H9 (cell line): Measurements from ENCODE around the gene POLN. TPM values are rescaled to one million over a fixed set of nuclear protein-coding genes. Genes with fewer than 3 reads are reported as not detected.

Source experiments
- DNase-seq: peaks from one replicate; pipeline ENCODE4 v3.0.0-alpha.2; 2017
- H2AFZ ChIP-seq: one replicate; pipeline ENCODE4 v1.6.1; 2013; ENCODE audit warnings: mild to moderate bottlenecking, low read length, control low read depth, moderate library complexity
- H2AK5ac ChIP-seq: 2 replicates; pipeline ENCODE4 v1.6.1; 2013; ENCODE audit warnings: low read length, control low read depth, mixed read lengths; ENCODE audit not compliant: insufficient read length
- H2BK120ac ChIP-seq: one replicate; pipeline ENCODE4 v1.6.1; 2013; ENCODE audit warnings: low read depth, mild to moderate bottlenecking, low read length, control low read depth, inconsistent platforms; ENCODE audit not compliant: poor library complexity, severe bottlenecking
- H2BK12ac ChIP-seq: 2 replicates; pipeline ENCODE4 v1.6.1; 2013; ENCODE audit warnings: low read length, control low read depth, mixed read lengths, low read depth; ENCODE audit not compliant: insufficient read length
- H2BK15ac ChIP-seq: 2 replicates; pipeline ENCODE4 v1.6.1; 2013; ENCODE audit warnings: low read depth, low read length, control low read depth
- H2BK20ac ChIP-seq: one replicate; pipeline ENCODE4 v1.6.1; 2013; ENCODE audit warnings: low read depth, mild to moderate bottlenecking, low read length, control low read depth, inconsistent platforms; ENCODE audit not compliant: poor library complexity, severe bottlenecking
- H2BK5ac ChIP-seq: 2 replicates; pipeline ENCODE4 v1.6.1; 2013; ENCODE audit warnings: low read length, control low read depth, mixed read lengths; ENCODE audit not compliant: insufficient read length
- H3K14ac ChIP-seq: 2 replicates; pipeline ENCODE4 v1.6.1; 2013; ENCODE audit warnings: low read length, control low read depth; ENCODE audit not compliant: insufficient read depth
- H3K18ac ChIP-seq: 2 replicates; pipeline ENCODE4 v1.6.1; 2013; ENCODE audit warnings: low read depth, mild to moderate bottlenecking, mixed read lengths, low read length, control low read depth; ENCODE audit not compliant: insufficient read length
- H3K23ac ChIP-seq: 2 replicates; pipeline ENCODE4 v1.6.1; 2013; ENCODE audit warnings: low read length, control low read depth, mixed read lengths, low read depth; ENCODE audit not compliant: insufficient read length
- H3K23me2 ChIP-seq: 2 replicates; pipeline ENCODE4 v1.6.1; 2013; ENCODE audit warnings: low read depth, mild to moderate bottlenecking, mixed read lengths, low read length, control low read depth; ENCODE audit not compliant: insufficient read length, poor library complexity, severe bottlenecking
- H3K27ac ChIP-seq: 2 replicates; pipeline ENCODE4 v1.5.1; 2013; ENCODE audit warnings: low read length, control low read depth, mixed read lengths, low read depth; ENCODE audit not compliant: insufficient read length
- H3K27me3 ChIP-seq: 2 replicates; pipeline ENCODE4 v1.6.1; 2013; ENCODE audit warnings: low read length, control low read depth, inconsistent platforms; ENCODE audit not compliant: insufficient read depth
- H3K4ac ChIP-seq: 2 replicates; pipeline ENCODE4 v1.6.1; 2013; ENCODE audit warnings: low read depth, mild to moderate bottlenecking, control low read depth, inconsistent platforms, low read length, moderate library complexity
- H3K4me1 ChIP-seq: 2 replicates; pipeline ENCODE4 v1.6.1; 2013; ENCODE audit warnings: low read length, control low read depth, inconsistent platforms; ENCODE audit not compliant: insufficient read depth
- H3K4me2 ChIP-seq: 2 replicates; pipeline ENCODE4 v1.6.1; 2013; ENCODE audit warnings: low read length, control low read depth, mixed read lengths; ENCODE audit not compliant: insufficient read length, insufficient read depth
- H3K56ac ChIP-seq: 2 replicates; pipeline ENCODE4 v1.6.1; 2013; ENCODE audit warnings: low read depth, mild to moderate bottlenecking, mixed read lengths, low read length, control low read depth; ENCODE audit not compliant: insufficient read length
- H3K79me1 ChIP-seq: 2 replicates; pipeline ENCODE4 v1.6.1; 2013; ENCODE audit warnings: low read depth, mild to moderate bottlenecking, moderate library complexity, low read length, control low read depth, inconsistent platforms; ENCODE audit not compliant: insufficient read depth, poor library complexity, severe bottlenecking
- H3K79me2 ChIP-seq: 2 replicates; pipeline ENCODE4 v1.6.1; 2013; ENCODE audit warnings: low read length, control low read depth, inconsistent platforms; ENCODE audit not compliant: insufficient read depth
- H3K9ac ChIP-seq: 2 replicates; pipeline ENCODE4 v1.6.1; 2013; ENCODE audit warnings: low read length, control low read depth, mixed read lengths; ENCODE audit not compliant: insufficient read length; ENCODE audit errors: extremely low read depth
- H3K9me3 ChIP-seq: one replicate; pipeline ENCODE4 v1.6.1; 2013; ENCODE audit warnings: low read depth, low read length, inconsistent platforms; ENCODE audit not compliant: control insufficient read depth
- H3T11ph ChIP-seq: one replicate; pipeline ENCODE4 v1.6.1; 2013; ENCODE audit warnings: mild to moderate bottlenecking, low read length, control low read depth, inconsistent platforms
- H4K20me1 ChIP-seq: one replicate; pipeline ENCODE4 v1.6.1; 2013; ENCODE audit not compliant: control insufficient read depth, insufficient read length, insufficient read depth
- H4K5ac ChIP-seq: 2 replicates; pipeline ENCODE4 v1.6.1; 2013; ENCODE audit warnings: low read depth, mild to moderate bottlenecking, mixed read lengths, low read length, control low read depth; ENCODE audit not compliant: insufficient read length
- H4K8ac ChIP-seq: replicated peaks from 2 replicates; pipeline ENCODE4 v1.6.1; 2013; ENCODE audit warnings: low read length, control low read depth, mixed read lengths, low read depth; ENCODE audit not compliant: insufficient read length
- H4K91ac ChIP-seq: 2 replicates; pipeline ENCODE4 v1.6.1; 2013; ENCODE audit warnings: low read depth, mild to moderate bottlenecking, moderate library complexity, mixed read lengths, low read length, control low read depth; ENCODE audit not compliant: insufficient read length
- H3K27ac Mint-ChIP-seq, 3 experiments: 2 replicates in 2 of 3; 3 replicates in 1 of 3; pipeline ENCODE4 v1.8.0; 2020 to 2021; ENCODE audit warnings: mixed read lengths in 3 of 3, mild to moderate bottlenecking in 1 of 3, moderate library complexity in 1 of 3
- H3K27me3 Mint-ChIP-seq: 2 replicates; pipeline ENCODE4 v1.8.0; 2021; ENCODE audit warnings: low read depth, mild to moderate bottlenecking, moderate library complexity, mixed read lengths
- H3K36me3 Mint-ChIP-seq, 3 experiments: 2 replicates in 2 of 3; 3 replicates in 1 of 3; pipeline ENCODE4 v1.8.0; 2020 to 2021; ENCODE audit warnings: low read depth in 3 of 3, mixed read lengths in 3 of 3; ENCODE audit not compliant: insufficient read depth in 1 of 3
- H3K4me1 Mint-ChIP-seq, 2 experiments: 2 replicates each; pipeline ENCODE4 v1.8.0; 2020; ENCODE audit warnings: mixed read lengths in 2 of 2
- H3K4me3 Mint-ChIP-seq, 2 experiments: 2 replicates in 1 of 2; 3 replicates in 1 of 2; pipeline ENCODE4 v1.8.0; 2020 to 2021; ENCODE audit warnings: mild to moderate bottlenecking in 2 of 2, mixed read lengths in 2 of 2, moderate library complexity in 1 of 2
- H3K9me3 Mint-ChIP-seq, 2 experiments: 2 replicates in 1 of 2; 3 replicates in 1 of 2; pipeline ENCODE4 v1.8.0; 2020; ENCODE audit warnings: mild to moderate bottlenecking in 2 of 2, mixed read lengths in 2 of 2, moderate library complexity in 1 of 2
- CTCF ChIP-seq: fragments of 200-600 bp; sonication (generic); conservative IDR thresholded peaks from 3 replicates; pipeline ENCODE4 v1.8.0; 2021; ENCODE audit warnings: antibody characterized with exemption, mild to moderate bottlenecking
- WGBS: extraction: QIAGEN DNeasy Blood & Tissue Kit; methylation state at CpG from one replicate; pipeline ENCODE4 v1.1.7; 2013; ENCODE audit warnings: missing lambda C conversion rate, low lambda C conversion rate, mixed read lengths; ENCODE audit not compliant: insufficient read length; ENCODE audit errors: extremely low coverage; 5-methylcytosine and 5-hydroxymethylcytosine counted together
- total RNA-seq: library from RNA; stranded (reverse); gene quantifications from 2 replicates; pipeline ENCODE4 v1.2.1, GENCODE V29; 2021

POLN gene
- total RNA-seq, 1 experiment from 2014 or later: 0.74 TPM

DNA sequence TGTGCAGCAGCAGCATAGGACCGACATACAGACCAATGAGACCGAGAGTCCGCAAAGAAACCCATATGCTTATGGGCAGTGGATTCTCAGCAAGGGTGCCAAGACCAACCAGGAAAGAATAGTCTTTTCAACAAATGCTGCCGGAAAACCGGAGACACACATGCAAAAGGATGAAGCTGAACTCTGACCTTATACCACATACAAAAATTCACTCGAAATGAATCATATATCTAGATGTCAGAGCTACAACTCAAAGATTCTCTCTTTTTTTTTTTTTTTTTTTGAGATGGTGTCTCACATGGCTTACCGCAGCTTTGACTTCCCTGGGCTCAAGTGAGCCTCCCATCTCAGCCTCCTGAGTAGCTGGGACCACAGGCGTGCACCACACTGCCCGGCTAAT lies 36.0 kb upstream of the POLN start:
- no peak overlapping the region for H4K8ac ChIP-seq
- H4K20me1 ChIP-seq: no peaks in the 10 kb centered on the region
- H3K4ac ChIP-seq: no peak overlapping the region
- DNase-seq: no peak
- H3K18ac ChIP-seq: no peak overlapping the region
- H3K4me2 ChIP-seq: no peak overlapping the region
- peaks cover 5% of the 10 kb centered on the region for H3K27me3 Mint-ChIP-seq
- H3K79me2 ChIP-seq: no peaks in the 10 kb centered on the region
- no peaks in the 10 kb centered on the region for H3K27me3 ChIP-seq
- H2BK5ac ChIP-seq: no peak overlapping the region
- no peak overlapping the region for H2BK120ac ChIP-seq
- H4K91ac ChIP-seq: no peak overlapping the region
- H3K9ac ChIP-seq: no peak overlapping the region
- no peaks in the 10 kb centered on the region for H3K9me3 Mint-ChIP-seq
- H3K27ac Mint-ChIP-seq: no peak overlapping the region
- no peaks in the 10 kb centered on the region for H3K23me2 ChIP-seq
- no peak overlapping the region for H3K23ac ChIP-seq
- H3K56ac ChIP-seq: no peak overlapping the region
- H3K79me1 ChIP-seq: no peaks in the 10 kb centered on the region
- no peaks in the 10 kb centered on the region; a peak in 1 of 7 replicates for H3K36me3 Mint-ChIP-seq
- no peaks in the 10 kb centered on the region for H3K4me1 ChIP-seq
- no peaks in the 10 kb centered on the region for H3K9me3 ChIP-seq
- H4K5ac ChIP-seq: no peak overlapping the region
- H2AK5ac ChIP-seq: no peak overlapping the region
- no peak overlapping the region for H2BK15ac ChIP-seq
- no CpG with 5 or more reads among the region's 9 CpGs for WGBS
- H3K27ac ChIP-seq: no peak overlapping the region
- no peak overlapping the region for H3K14ac ChIP-seq
- H2AFZ ChIP-seq: no peak overlapping the region
- TF ChIP-seq CTCF: no peak
- H3K4me1 Mint-ChIP-seq: no peaks in the 10 kb centered on the region; a peak in 1 of 4 replicates
- H3T11ph ChIP-seq: no peak overlapping the region
- no peak overlapping the region for H2BK12ac ChIP-seq
- no peak overlapping the region for H2BK20ac ChIP-seq
- H3K4me3 Mint-ChIP-seq: no peak overlapping the region
